ENCODE data around the gene EEF1B2. TPM values are rescaled to one million over a fixed set of nuclear protein-coding genes. Genes with fewer than 3 reads are reported as not detected.
"Not testable (repeated sequence)": the region's sequence is repeated elsewhere in the genome, so short reads cannot be mapped to it uniquely, and the experiment has no call there.

Gene EEF1B2
- total RNA-seq, 2 experiments from 2014 or later, result 639 to 650 TPM

DNA sequence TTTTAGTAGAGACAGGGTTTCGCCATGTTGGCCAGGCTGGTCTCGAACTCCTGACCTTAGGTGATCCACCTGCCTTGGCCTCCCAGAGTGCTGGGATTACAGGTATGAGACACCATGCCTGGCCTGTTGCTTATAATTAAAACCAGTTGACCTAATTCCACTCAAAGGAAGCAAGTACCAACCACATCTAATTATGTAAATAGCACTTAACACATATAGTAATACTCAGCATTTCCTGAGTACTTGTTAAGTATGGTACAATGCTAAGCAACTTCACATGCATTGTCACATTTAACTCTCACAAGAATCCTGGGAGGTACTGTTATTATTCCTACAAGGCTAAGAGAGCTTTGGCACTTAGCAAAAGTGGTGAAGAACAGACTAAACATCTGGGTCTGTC lies 47.6 kb downstream of the EEF1B2 start:
- peaks cover 11% of the 10 kb centered on the region for H3K4me1 Mint-ChIP-seq
- H3K36me3 Mint-ChIP-seq (ENCODE audit: low read depth); H3K27me3 Mint-ChIP-seq; CTCF ChIA-PET; H3K4me3 Mint-ChIP-seq; DNase-seq; H3K9me3 Mint-ChIP-seq; H3K27ac Mint-ChIP-seq: not testable (repeated sequence)
- POLR2A ChIA-PET, result interaction anchor here (0.7 kb wide), 1 partner anchor 561 kb away, joined by 7 read pairs; no protein-coding TSS in a partner anchor

DNA sequence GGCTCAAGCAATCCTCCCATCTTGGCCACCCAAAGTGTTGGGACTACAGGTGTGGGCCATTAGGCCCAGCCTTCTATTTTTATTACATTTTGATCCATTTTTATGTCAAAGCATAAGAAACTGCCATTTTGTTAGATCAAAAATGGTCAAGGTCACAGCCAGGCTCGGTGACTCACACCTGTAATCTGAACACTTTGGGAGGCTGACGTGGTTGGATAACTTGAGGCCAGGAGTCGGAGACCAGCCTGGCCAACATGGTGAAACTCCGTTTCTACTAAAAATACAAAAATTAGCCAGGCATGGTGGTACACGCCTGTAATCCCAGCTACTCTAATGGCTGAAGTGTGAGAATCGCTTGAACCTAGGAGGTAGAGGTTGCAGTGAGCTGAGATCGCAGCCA lies 49.2 kb downstream of the EEF1B2 start:
- H3K4me3 Mint-ChIP-seq, result no peak overlapping the region
- DNase-seq, result no peak
- peaks cover 6% of the 10 kb centered on the region for H3K27me3 Mint-ChIP-seq
- no peak overlapping the region for H3K27ac Mint-ChIP-seq
- ChIA-PET CTCF (no interaction called here), POLR2A (no interaction called here)
- H3K9me3 Mint-ChIP-seq, result no peaks in the 10 kb centered on the region
- H3K36me3 Mint-ChIP-seq (ENCODE audit: low read depth), result no peaks in the 10 kb centered on the region
- H3K4me1 Mint-ChIP-seq, result peaks cover 14% of the 10 kb centered on the region

- Mint-ChIP-seq H3K9me3 (no peaks in the 10 kb centered on the region), H3K36me3 (ENCODE audit: low read depth) (no peaks in the 10 kb centered on the region), H3K4me3 (no peak overlapping the region), H3K4me1 (peaks cover 3% of the 10 kb centered on the region), H3K27me3 (peaks cover 6% of the 10 kb centered on the region), H3K27ac (no peak overlapping the region)
- CTCF ChIA-PET, result no interaction called here
- POLR2A ChIA-PET, result no interaction called here
- DNase-seq, result no peak
Observed at GRCh38 chr2:206211657-206212255, 52.1 kb downstream of the EEF1B2 start.

Other genes starting within 250 kb of the EEF1B2 start
- gene INO80D, start 73.7 kb upstream of the EEF1B2 start, total RNA-seq, result 10 to 100 TPM; 27.3 to 28.8 TPM
- 10 to 100 TPM; 58.9 to 64.9 TPM for gene NDUFS1, start 451 bp upstream of the EEF1B2 start, total RNA-seq
- 10 to 100 TPM in 1 of 2 experiments, 1 to 10 TPM in 1; 9.7 to 12.4 TPM for gene ZDBF2, start 114.8 kb downstream of the EEF1B2 start, total RNA-seq

All from activated CD4-positive, alpha-beta T cell treated with anti-CD3 and anti-CD28 coated beads, Interleukin-2, amount 10 ng/mL, durations not matched to agents 7 days and 5 days (primary cell).